ENCODE data around the gene NDUFAF2. TPM values are rescaled to one million over a fixed set of nuclear protein-coding genes. Genes with fewer than 3 reads are reported as not detected.

NDUFAF2 gene
- total RNA-seq, 4 donors from 2014 or later: 28.0 to 38.2 (median 31.2) TPM

- Histone ChIP-seq H3K27me3 (no peaks in the 10 kb centered on the region), H3K4me1 (no peaks in the 10 kb centered on the region), H3K9me3 (peaks cover 0 to 4% (median 3%) of the 10 kb centered on the region in 3 donors), H3K36me3 (no peaks in the 10 kb centered on the region), H3K4me3 (no peak overlapping the region), H3K27ac (no peak overlapping the region)
- DNase-seq: no peak
- no peak for TF ChIP-seq CTCF (IDR thresholded peaks at IDR 0.05)
- no peak for TF ChIP-seq POLR2A (IDR thresholded peaks at IDR 0.05)
- intact Hi-C loops (cut with DNase I): no loop called here
These were observed 99.5 kb downstream of the NDUFAF2 start for GRCh38 chr5:61044545-61044944.

GRCh38 chr5:61047346-61047745 is 102.3 kb downstream of the NDUFAF2 start:
- Histone ChIP-seq H3K4me1 (no peaks in the 10 kb centered on the region), H3K27ac (no peak overlapping the region), H3K36me3 (no peaks in the 10 kb centered on the region), H3K27me3 (no peaks in the 10 kb centered on the region), H3K4me3 (no peak overlapping the region), H3K9me3 (peaks cover 0 to 4% (median 3%) of the 10 kb centered on the region in 3 donors)
- intact Hi-C loops (cut with DNase I): no loop called here
- no peak for TF ChIP-seq POLR2A (IDR thresholded peaks at IDR 0.05)
- TF ChIP-seq CTCF (IDR thresholded peaks at IDR 0.05): no peak
- DNase-seq: no peak

GRCh38 chr5:61048534-61048933 is 103.5 kb downstream of the NDUFAF2 start:
- Histone ChIP-seq H3K4me1 (peaks cover 0 to 7% (median 0%) of the 10 kb centered on the region in 3 donors), H3K27me3 (no peaks in the 10 kb centered on the region), H3K4me3 (no peak overlapping the region), H3K9me3 (peaks cover 0 to 4% (median 3%) of the 10 kb centered on the region in 3 donors), H3K27ac (no peak overlapping the region), H3K36me3 (no peaks in the 10 kb centered on the region)
- DNase-seq: no peak
- TF ChIP-seq POLR2A (IDR thresholded peaks at IDR 0.05) (no peak), CTCF (IDR thresholded peaks at IDR 0.05) (no peak)
- intact Hi-C loops (cut with DNase I): no loop called here
- 39 to 55% methylated on average over 1 of the region's 1 CpG for WGBS, 2 donors

- Histone ChIP-seq H3K4me3 (no peak overlapping the region), H3K27me3 (no peaks in the 10 kb centered on the region), H3K4me1 (peaks cover 0 to 7% (median 0%) of the 10 kb centered on the region in 3 donors), H3K36me3 (no peaks in the 10 kb centered on the region), H3K9me3 (no peaks in the 10 kb centered on the region), H3K27ac (no peak overlapping the region)
- no peak for DNase-seq
- intact Hi-C loops (cut with DNase I): loop anchor here (10.0 kb wide), 1 partner anchor 605 kb away; no protein-coding TSS in a partner anchor
- TF ChIP-seq POLR2A (IDR thresholded peaks at IDR 0.05) (no peak), CTCF (IDR thresholded peaks at IDR 0.05) (no peak)
- WGBS, 2 donors: 89 to 96% methylated on average over 1 of the region's 1 CpG
These were observed 105.3 kb downstream of the NDUFAF2 start for GRCh38 chr5:61050292-61050691.

GRCh38 chr5:61051267-61051666 is 106.3 kb downstream of the NDUFAF2 start:
- H3K36me3 ChIP-seq: no peaks in the 10 kb centered on the region
- no peak for DNase-seq
- intact Hi-C loops (cut with DNase I): loop anchor here (10.0 kb wide), 1 partner anchor 604 kb away; no protein-coding TSS in a partner anchor
- no peaks in the 10 kb centered on the region for H3K27me3 ChIP-seq
- WGBS, 2 donors: 100% methylated on average over 1 of the region's 1 CpG
- no peaks in the 10 kb centered on the region for H3K9me3 ChIP-seq
- H3K27ac ChIP-seq: no peak overlapping the region
- TF ChIP-seq POLR2A (IDR thresholded peaks at IDR 0.05) (no peak), CTCF (IDR thresholded peaks at IDR 0.05) (no peak)
- no peak overlapping the region for H3K4me3 ChIP-seq
- H3K4me1 ChIP-seq: peaks cover 0 to 7% (median 0%) of the 10 kb centered on the region in 3 donors

Measured in esophagus squamous epithelium (tissue), 5 donors.